Osteocyte (in vitro differentiated cells): ENCODE measurements around the gene MMP26. TPM values are rescaled to one million over a fixed set of nuclear protein-coding genes. Genes with fewer than 3 reads are reported as not detected.
"Not testable (repeated sequence)": the region's sequence is repeated elsewhere in the genome, so short reads cannot be mapped to it uniquely, and the experiment has no call there.

Source experiments
- DNase-seq: peaks from one replicate; pipeline ENCODE4 v3.0.0; 2021; ENCODE audit warnings: mixed read lengths; ENCODE audit not compliant: unreplicated experiment; ENCODE audit errors: extremely low spot score
- H3K27ac Mint-ChIP-seq: one replicate; pipeline ENCODE4 v1.8.0; 2021; ENCODE audit warnings: mild to moderate bottlenecking, mixed read lengths; ENCODE audit not compliant: unreplicated experiment
- H3K27me3 Mint-ChIP-seq: one replicate; pipeline ENCODE4 v1.8.0; 2021; ENCODE audit warnings: mixed read lengths; ENCODE audit not compliant: unreplicated experiment
- H3K36me3 Mint-ChIP-seq: one replicate; pipeline ENCODE4 v1.8.0; 2021; ENCODE audit warnings: mixed read lengths; ENCODE audit not compliant: unreplicated experiment
- H3K4me1 Mint-ChIP-seq: one replicate; pipeline ENCODE4 v1.8.0; 2021; ENCODE audit warnings: mixed read lengths; ENCODE audit not compliant: unreplicated experiment
- H3K4me3 Mint-ChIP-seq: one replicate; pipeline ENCODE4 v1.8.0; 2021; ENCODE audit warnings: mild to moderate bottlenecking, moderate library complexity, mixed read lengths; ENCODE audit not compliant: unreplicated experiment
- H3K9me3 Mint-ChIP-seq: one replicate; pipeline ENCODE4 v1.8.0; 2021; ENCODE audit warnings: mixed read lengths; ENCODE audit not compliant: unreplicated experiment
- total RNA-seq: library from RNA; stranded (reverse); gene quantifications from 2 replicates; pipeline ENCODE4 v1.2.1, GENCODE V29; 2021
- TF ChIP-seq, protein P1 (sequence below): fragments of 200-600 bp; sonication (generic); IDR thresholded peaks from 2 replicates; pipeline ENCODE4 v1.5.0; 2021; ENCODE audit warnings: antibody characterized with exemption, mild to moderate bottlenecking, moderate library complexity

Gene MMP26
- total RNA-seq, 1 donor from 2014 or later = not detected

DNA sequence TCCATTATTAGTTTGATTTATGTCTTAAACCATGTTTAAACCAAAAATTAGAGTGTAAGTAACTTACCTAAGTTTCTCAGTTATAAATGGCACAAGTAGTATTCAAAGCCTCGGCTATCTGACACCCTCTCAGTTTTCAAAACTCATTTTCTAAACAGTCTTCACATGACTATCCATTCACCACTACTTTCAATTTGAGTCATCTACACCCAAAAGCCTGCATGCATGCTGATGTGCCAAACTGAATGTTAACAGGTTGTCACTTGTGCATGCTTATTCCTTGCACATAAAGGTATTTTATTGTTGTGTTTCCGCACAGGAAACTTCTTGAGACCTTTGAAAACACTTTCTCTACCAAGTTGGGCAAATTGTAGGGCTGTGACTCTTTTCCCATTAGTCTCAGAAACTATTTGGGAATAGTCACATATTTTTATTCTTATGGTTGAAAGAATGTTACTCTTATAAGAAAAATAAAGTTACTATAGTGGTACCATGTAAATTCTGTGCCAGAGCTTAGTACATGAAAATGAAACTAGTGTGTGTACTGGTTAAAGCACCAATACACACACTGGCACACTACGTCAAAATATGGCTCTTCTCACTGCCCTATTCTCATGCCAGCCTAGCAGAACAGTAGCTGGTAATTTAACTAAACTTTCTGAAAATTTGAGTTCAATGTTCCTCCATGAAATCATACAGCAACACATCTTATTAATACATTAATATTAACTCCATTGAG lies 4.7 kb upstream of the MMP26 start:
- peaks cover 12% of the 10 kb centered on the region for H3K27me3 Mint-ChIP-seq
- TF ChIP-seq, protein P1, sequence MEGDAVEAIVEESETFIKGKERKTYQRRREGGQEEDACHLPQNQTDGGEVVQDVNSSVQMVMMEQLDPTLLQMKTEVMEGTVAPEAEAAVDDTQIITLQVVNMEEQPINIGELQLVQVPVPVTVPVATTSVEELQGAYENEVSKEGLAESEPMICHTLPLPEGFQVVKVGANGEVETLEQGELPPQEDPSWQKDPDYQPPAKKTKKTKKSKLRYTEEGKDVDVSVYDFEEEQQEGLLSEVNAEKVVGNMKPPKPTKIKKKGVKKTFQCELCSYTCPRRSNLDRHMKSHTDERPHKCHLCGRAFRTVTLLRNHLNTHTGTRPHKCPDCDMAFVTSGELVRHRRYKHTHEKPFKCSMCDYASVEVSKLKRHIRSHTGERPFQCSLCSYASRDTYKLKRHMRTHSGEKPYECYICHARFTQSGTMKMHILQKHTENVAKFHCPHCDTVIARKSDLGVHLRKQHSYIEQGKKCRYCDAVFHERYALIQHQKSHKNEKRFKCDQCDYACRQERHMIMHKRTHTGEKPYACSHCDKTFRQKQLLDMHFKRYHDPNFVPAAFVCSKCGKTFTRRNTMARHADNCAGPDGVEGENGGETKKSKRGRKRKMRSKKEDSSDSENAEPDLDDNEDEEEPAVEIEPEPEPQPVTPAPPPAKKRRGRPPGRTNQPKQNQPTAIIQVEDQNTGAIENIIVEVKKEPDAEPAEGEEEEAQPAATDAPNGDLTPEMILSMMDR = no peak
- H3K36me3 Mint-ChIP-seq = no peaks in the 10 kb centered on the region
- H3K4me3 Mint-ChIP-seq = no peak overlapping the region
- no peak for DNase-seq
- no peak overlapping the region for H3K27ac Mint-ChIP-seq
- H3K4me1 Mint-ChIP-seq = peaks cover 4% of the 10 kb centered on the region
- no peaks in the 10 kb centered on the region for H3K9me3 Mint-ChIP-seq

DNA sequence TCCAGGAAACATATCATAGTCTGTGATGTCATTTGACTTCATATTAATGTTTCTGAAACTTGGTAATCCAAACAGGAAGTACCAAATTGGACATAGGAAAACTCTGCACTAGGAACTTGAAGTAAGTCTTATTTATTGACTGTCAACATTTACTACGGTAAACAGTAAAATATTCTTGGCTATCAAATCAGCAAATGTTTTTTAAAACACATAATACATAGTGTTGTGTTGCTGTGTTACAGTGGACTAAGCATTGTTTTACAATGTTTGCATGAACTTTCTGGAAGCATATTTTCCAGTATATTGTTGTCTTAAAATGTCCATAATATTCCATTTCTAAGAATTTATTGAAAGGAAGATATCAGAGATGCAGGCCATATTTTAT lies 4.2 kb upstream of the MMP26 start:
- Mint-ChIP-seq H3K4me3 (no peak overlapping the region), H3K36me3 (no peaks in the 10 kb centered on the region)
- TF ChIP-seq, protein P1 = no peak

DNA sequence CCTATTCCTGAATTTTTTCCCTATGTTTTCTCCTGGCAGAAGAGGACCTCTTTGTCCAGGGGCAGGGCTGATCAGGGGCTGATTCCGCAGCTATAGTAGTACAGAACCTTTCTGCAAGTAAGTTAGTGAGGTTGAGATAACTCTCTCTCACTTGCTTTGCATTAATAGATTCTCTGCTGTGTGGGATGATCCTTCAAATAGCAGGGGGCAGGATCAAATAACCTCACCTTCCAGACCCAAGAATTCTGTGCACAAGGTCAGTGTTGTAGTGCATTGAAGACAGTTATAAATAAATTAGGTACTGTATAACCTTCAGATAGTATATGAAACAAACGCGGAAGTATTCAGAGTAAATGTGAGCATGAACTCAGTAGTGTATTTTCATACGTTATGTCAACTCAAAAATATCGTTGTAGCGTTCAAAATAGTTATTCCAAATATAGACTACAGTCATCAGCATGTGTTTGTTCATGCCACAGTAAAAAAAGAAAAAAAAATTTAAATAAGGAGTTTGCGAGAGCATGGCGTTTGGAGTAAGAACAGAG lies 278 bp downstream of the MMP26 start:
- Mint-ChIP-seq H3K9me3 (no peaks in the 10 kb centered on the region), H3K4me1 (no peaks in the 10 kb centered on the region), H3K4me3 (no peak overlapping the region), H3K27me3 (peaks cover 40% of the 10 kb centered on the region), H3K27ac (no peak overlapping the region), H3K36me3 (no peaks in the 10 kb centered on the region)
- no peak for DNase-seq
- TF ChIP-seq, protein P1 = no peak

More for the DNA sequence above, 4.2 kb upstream of the MMP26 start:
- peaks cover 4% of the 10 kb centered on the region for H3K4me1 Mint-ChIP-seq
- H3K27ac Mint-ChIP-seq = no peak overlapping the region
- no peak for DNase-seq
- no peaks in the 10 kb centered on the region for H3K9me3 Mint-ChIP-seq
- peaks cover 15% of the 10 kb centered on the region for H3K27me3 Mint-ChIP-seq

DNA sequence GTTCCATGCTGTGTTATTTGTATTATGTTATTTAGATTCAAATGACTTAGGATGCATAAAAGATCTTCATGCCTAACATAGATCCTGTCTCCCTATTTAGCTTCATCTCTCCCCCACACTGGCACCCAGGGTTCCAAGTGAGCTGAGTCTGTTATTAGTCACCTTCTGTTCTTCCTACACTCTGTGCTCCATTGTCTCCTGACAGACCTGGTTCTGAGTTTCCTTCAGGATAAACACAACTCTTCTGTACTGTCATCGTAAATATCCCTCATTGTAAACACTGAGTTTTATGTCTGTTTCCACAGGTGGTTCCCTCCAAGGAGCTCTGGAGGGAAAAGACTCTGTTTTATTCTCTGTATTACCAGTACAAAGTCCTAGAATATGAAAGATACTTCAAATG lies 8.7 kb downstream of the MMP26 start:
- TF ChIP-seq, protein P1 = no peak
- peaks cover 2% of the 10 kb centered on the region for H3K4me1 Mint-ChIP-seq
- H3K36me3 Mint-ChIP-seq = no peaks in the 10 kb centered on the region
- DNase-seq = no peak
- H3K27ac Mint-ChIP-seq = no peak overlapping the region
- H3K9me3 Mint-ChIP-seq = no peaks in the 10 kb centered on the region
- no peak overlapping the region for H3K4me3 Mint-ChIP-seq
- peaks cover 65% of the 10 kb centered on the region for H3K27me3 Mint-ChIP-seq

DNA sequence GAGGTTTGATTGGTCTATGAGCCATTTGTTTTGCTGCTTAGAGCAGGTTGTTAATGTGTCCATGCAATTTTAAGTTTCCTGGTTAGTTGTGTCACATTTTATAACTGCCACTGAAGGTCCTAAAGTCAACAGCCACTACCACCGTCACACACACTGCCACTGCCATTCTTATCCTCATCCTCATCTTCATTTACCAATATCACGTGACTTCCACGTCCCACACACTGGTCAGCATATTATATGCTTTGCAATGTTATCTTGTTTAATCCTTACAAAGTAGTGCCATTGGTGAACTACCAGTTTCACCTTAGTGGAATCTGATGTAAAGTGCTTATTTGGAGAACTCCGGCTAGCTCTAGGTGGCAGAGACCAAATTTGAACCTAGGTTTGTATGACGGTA lies 9.7 kb downstream of the MMP26 start:
- TF ChIP-seq, protein P1 = no peak
- Mint-ChIP-seq H3K9me3 (no peaks in the 10 kb centered on the region), H3K27ac (no peak overlapping the region), H3K4me1 (peaks cover 2% of the 10 kb centered on the region), H3K27me3 (peaks cover 66% of the 10 kb centered on the region), H3K4me3 (no peak overlapping the region), H3K36me3 (no peaks in the 10 kb centered on the region)
- no peak for DNase-seq

DNA sequence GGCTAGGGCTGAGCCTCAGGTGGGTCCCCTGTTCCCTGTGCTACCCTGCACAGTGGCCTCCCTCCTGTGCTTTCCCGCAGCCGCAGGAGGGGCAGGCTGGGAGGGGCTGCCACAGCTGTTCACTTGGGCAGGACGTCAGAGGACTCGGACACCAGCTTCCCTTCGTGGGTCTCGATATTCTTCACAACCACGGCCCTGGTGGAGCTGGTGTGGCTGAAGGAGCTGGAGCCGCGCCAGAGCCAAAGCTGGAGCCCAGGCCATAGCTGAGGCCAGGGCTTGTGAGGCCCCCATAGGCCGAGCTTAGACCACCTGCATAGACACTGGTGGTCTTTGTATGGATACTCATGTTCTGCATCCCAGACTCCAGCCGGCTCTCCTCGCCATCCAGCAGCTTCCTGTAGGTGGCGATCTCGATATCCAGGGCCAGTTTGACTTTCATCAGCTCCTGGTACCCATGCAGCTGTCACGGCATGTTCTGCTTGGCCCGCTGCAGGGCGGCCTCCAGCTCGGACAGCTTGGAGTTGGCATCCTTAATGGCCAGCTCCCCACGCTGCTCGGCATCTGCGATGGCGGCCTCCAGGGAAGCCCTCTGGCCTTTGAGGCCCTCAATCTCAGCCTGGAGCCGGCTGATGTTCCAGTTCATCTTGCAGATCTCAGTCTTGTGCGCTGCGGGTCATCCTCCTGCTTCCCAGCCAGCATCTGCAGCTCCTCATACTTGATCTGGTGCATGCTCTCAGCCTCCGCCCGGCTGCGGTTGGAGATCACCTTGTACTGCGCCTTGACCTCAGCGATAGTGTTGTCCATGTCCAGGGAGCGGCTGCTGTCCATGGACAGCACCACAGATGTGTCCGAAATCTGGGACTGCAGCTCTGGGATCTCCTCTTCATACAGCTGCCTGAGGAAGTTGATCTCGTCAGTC lies 18.3 kb downstream of the MMP26 start:
- H3K27me3 Mint-ChIP-seq = peaks cover 12% of the 10 kb centered on the region
- H3K36me3 Mint-ChIP-seq, H3K4me1 Mint-ChIP-seq, H3K9me3 Mint-ChIP-seq, DNase-seq, H3K4me3 Mint-ChIP-seq, H3K27ac Mint-ChIP-seq: not testable (repeated sequence)
